Suppressor macrophage treated with lipopolysaccharide for 1 hour (primary cell): ENCODE data around the gene SHANK2.
A peak's percentile ranks its signal among the peaks of the same experiment; 100 is the strongest.

ENCODE experiments used
- DNase-seq, 3 donors: peaks; one replicate each; pipeline ENCODE4 v3.0.0-alpha.2; 2020 to 2022

SHANK2 gene

DNA sequence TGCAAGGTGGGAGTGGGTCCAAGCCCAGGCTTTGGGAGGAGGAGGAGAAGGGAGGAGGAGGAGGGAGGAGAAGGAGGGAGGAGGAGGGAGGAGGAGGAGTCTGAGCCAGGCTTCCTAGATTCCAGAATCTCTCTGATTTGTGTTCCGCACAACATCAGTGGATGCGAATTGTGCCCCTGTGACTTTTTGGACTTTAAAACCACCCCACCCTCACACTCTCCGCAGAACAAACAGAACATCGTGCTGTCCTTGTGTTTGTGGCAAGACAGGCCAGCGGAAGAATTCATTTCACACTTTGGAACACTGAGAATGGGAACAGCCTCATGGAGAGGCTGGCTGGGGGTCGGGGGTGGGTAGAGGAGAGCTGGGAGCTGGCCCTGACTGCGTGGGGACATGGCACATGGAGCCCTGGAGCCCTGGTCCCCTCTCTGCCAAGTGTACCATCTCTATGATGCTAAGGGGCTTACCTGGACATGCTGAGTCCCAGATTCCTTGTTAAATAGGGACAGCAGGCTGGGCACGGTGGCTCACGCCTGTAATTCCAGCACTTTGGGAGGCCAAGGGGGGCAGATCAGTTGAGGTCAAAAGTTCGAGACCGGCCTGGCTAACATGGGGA is 16.4 kb upstream of the SHANK2 start:
- DNase-seq, result no peak

DNA sequence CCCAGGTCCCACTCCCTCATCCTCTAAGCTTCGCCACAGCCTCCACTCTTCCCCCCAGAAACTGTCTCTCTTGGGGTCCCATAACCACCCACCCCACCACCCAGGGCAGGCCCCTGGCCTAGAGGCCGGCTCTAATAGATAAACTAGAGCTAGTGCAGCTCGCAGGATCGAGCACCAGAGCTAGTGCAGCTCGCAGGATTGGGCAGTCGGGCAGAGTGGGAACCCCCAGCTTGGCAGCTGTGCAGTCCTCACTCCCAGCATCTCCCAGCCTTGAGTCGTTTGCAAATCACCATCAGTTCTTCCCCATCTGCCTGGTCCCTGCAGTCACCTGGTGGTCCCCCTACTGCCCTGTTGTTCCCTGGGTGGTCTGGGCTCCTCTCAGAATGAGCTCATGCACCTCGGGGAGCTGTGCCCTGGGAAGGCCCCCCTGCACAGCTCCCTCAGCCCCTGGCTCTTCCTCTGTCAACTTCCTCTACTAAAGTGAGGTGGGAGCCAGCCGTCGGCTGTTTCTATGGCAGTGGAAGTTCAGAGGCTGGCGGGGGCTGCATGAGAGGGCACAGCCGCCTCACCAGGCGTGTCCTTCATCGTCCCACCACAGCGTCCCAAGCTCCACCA is 15.5 kb upstream of the SHANK2 start:
- no peak for DNase-seq

DNA sequence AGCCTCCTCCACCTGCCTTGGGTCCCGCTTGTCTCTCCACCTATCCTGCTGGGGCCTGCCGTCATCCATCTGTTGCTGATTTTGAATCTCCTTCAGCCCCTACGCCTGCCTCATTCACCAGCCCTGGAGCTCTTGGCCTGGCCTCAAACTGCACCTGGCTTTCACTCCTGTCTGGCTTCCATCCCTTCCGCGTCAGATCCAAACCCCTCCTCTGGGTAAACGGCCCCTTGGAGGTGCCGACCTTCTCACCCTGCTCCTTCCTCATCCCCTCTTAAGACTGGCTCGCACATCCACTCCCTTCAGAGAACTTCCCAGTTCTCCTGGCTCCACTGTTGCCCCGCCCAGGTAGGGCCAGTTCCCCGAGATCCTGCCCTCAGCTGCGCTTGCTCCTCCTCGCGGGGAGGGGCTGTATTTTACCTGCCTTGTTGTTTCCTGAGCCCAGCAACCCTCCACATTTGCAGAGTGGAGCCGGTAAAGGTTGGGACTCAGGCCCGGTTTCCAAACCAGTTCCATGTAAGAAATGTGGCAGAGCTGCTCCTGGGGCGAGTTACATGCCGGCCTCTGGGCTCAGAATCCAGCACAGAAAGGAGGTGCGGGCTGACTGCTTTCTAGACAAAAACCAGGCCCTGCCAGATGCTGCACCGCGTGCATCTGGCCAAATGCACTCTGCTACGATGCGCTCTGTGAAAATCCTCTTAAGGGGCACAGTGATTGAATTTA is 13.9 kb upstream of the SHANK2 start:
- DNase-seq, result no peak

DNA sequence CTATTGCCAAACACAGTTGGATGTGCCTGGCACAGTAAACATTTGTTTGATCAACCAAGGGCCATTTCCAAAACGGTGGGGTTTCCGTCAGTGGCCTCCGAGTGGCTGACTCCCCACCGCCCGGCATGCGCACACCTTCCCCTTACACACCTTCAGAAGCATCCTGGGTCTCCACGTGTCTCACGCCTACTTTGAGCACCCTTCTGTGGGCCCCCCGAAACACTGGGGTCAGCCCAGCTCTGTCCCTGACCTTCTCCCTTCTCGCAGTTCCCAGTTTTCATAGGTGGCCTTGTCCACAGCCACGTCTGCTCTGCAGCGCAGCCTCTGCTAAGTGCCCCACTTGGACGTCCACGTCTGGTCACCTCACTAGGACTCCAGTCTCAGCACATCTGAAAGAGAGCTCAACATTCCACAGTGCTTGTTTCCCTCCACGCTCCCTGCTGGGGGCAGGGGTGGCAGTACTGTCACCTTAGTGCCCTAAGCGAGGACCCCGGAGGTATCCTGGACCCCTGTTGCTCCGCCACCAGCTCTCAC is 13.2 kb upstream of the SHANK2 start:
- no peak for DNase-seq

DNA sequence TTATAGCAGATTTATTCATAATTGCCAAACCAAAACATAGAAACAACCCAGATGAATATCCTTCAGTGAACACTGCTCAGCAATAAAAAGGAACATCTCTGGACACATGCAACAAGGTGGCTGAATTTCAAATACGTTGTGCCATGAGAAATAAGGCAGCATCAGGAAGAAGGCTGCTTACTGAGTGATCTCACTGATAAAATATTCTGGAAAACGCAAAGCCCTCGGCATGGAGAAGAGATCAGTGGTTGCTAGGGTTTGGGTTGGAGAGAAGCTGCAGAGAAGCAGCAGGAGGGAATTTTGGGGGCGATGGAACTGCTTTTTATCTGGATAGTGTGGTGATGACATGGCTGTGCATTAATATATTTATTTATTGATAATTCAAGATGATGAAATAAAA is 11.0 kb upstream of the SHANK2 start:
- no peak for DNase-seq

DNA sequence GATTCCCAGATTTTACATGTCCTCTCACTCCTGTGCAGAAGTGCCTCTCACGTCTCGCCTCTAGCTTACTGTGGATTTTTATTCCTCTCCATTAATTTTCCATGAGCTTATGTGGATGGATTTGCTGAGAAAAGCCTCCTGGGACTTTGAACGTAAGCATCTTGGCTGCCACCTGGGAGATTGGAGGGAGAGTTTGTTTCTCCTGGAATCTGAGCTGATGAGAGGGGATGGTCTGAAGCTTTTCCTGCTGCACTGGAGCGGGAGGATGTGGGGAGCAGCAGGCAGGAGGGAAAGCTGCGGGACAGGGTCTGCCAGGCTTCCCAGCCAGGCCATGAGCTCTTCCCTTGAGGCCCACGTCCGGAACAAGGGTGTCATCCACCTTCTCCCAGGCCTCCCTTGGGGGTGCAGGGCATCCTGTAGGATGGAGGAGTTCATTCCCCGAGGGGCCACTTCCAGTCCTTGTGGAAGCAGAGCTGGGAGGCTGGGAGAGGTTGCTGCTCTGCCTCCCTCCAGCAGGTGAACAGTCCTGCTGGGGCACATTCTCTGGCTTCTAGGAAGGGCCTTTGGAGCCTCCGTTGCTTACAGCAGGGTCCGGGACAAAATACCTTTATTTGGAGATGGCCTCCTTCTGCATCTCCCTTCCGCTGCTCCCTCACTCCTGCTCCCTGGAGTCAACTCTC is 3.6 kb upstream of the SHANK2 start:
- DNase-seq, result no peak

DNA sequence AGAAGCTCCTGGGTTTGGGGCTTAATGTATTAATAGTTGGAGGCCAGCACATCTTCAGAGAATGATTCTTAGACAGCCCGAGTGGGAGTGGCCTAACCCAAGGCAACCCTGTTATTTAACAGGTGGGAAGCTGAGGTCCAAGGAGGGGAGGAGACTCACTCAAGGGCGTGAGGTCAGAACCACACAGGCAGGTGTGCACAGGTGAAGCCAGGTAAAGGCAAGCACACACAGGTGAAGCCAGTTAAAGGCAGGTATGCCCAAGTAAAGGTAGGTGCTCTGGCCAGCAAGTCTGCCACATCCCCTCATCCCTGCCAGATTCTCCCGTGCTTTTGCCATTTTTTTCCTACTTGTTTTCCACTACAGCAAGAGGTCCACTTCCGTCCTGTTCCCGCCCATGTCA is 2.9 kb upstream of the SHANK2 start:
- DNase-seq, result no peak

DNA sequence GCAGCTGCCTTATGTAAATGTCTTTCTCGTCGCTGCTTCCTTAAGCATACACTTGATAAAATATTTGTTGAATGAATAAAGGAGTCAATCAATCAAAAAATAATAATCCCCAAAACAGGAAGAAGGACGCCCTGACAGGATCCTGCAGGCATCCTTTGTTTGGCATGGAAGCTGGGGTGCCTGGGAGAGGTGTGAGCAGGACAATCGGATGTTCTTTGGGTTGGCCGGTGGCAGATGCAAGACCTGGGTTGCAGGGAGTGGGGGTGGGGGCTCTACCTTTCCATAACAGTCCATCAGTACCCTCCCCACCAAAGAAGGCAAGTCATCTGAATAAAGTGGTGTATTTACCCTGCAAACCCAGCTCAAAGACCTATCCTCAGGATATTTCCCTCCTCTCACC is 1.4 kb upstream of the SHANK2 start:
- no peak for DNase-seq

DNA sequence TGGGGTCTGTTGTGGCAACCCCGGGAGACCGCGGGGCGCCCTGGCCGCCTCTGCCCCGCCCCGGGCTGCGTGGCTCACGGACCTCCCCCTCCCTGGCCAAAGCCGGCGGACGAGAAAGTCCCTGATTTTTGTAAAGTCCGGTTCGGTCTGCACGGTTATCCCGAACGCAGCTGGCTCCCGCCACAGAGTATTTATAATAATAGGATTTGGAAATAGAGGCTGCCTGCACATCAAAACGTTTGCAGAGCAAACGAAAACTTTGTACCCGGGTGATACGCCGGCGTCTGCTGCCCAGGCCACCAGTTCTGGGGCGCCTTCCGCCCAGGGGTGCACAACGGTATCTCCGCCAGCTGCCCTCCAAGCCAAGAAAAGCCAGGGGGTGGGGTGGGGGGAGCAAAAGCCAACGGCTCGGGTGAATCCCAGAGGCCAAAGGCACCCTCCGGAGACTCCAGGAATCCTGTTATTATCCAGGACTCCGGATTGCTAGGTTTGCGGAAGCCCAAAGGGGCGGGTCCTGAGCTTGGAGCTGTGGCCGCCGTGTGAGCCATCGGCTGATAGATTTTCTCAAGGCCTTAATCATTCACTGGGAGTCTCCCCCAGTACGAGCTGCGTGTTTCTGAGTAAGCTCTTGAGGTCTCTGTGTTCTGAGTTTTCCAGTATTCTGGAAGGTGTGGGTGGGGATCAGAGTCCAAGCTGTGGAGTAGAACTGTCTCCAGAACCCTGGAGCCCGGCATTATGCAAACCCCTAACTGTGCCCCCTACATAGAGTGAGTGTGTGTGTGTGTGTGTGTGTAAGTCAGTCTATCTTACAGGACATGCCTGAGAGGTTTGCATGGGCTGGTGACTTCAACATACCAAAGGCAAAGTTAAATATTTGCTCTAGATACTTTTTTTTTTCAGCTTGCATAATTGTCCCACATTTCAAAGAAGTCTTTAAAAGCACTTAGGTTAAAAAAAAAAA is 673 bp upstream of the SHANK2 start:
- peak; percentile 17 to 67 (median 43) for DNase-seq

DNA sequence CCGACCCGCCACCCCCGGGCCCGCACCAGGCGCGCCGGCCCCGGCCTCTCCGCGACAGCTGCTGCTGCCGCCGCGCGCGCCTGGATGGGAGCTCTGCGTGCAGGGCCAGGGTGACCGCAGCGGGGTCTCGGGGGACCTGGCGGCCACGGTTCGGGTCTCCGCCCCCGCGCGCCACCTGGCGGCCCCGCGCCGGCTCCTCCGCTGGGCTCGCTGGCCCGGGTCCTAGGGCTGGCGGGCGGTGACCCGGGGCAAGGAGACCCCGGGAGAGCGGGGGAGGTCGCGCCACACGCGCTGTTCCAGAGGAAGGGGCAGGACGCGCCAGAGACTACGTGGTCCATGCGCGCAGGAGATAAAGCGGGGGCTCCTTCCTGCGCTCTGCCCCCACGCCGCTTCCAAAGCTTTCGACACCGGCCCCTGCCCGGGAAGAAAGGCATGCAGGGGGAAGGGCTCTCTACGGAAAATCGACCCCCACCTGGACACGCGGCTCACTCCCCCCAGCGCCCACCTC is 562 bp downstream of the SHANK2 start:
- no peak for DNase-seq

DNA sequence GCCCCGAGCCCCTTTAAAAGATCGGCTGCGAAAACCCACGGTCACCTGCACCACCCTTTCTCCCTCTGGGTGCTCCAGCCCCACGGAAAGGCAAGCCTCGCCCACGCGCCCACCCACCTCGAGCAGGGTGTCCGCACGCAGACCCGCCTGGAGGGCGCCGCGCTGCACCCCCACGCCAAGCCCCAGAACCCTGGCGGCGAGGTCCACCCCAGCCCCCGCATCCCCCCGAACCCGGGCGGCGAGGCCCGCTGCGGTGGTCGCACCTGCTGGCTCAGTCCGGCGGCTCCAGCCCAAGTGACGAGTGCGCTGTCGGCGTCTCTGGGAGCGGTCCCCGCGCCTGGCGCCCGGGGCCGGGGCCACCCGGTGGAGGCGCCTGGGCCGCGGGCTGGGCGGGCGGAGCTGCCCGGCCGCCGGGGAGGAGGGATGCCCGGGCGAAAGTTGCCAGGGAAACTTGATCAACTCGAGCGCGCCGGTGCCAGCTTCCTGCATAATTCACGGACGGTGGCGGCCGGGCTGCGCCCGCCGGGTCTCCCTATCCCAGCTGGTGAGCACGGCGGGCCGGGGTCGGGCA is 1.1 kb downstream of the SHANK2 start:
- peak in 1 of 3 donors; percentile 8 for DNase-seq

DNA sequence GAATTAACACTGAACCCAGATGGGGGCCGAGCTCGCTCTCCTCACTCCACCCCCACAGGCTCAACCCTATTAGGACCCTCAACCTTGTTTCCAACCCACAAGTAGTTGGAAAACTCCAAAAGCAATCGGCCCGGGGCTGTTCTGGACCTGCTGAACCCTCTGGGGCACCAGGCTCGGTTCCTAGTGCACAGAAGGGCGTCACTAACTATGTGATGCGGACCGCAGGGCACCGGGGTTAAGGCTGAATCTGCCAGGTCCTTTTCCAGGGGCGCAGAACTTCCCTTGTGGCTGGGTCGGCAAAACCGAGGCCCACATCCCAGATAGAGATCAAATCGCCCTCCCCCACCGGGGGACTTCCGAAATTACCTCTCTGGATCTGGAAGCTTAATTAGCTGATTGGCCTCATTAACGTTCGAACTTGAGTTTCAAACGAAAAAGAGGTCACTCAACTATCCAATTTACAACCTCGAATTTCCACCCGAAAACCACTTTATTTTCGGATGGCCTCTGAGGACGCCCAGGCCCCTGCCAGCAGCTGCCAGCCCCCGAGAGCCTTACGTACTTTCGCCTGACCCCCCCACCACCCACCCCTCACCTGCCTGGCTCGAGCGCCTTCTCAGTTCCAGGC is 1.7 kb downstream of the SHANK2 start:
- DNase-seq, result no peak

DNA sequence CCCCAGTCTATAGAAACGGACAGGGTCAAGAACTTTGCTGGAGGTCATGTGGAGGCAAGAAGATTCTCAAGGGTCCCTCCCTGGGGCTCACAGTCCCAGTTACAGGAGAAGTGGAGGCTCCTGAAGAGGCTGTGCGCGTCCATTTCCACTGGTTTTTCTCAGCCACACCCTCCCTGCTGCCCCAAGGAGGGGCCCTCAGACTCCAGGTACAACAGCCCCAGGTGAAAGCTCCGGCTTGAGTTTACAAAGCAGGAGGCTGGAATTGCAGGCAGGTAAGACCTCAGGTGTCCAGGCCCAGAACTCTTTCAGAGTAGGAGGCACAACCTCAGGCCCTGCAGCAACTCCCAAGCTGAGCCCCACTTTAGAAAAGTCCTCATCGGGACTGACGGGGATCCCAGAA is 3.1 kb downstream of the SHANK2 start:
- DNase-seq, result no peak

DNA sequence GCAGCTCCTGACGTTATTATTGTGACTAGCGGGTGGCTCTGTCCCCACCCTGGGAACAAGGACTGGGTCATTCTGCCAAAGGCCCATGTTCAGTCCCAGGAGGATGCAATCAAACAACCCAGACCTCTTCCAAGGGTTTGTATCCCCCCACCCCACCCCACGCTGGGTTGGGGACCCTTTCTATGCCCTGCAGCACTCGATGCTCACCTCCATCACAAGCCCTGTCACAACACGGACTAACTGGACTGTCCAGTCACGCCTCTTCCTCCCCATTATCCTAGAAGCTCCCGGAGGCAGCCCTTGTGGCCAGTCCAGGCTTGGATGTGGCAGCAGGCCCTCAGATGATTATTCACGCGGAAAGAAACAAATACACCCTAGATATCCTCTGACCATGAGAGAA is 3.7 kb downstream of the SHANK2 start:
- DNase-seq, result no peak

DNA sequence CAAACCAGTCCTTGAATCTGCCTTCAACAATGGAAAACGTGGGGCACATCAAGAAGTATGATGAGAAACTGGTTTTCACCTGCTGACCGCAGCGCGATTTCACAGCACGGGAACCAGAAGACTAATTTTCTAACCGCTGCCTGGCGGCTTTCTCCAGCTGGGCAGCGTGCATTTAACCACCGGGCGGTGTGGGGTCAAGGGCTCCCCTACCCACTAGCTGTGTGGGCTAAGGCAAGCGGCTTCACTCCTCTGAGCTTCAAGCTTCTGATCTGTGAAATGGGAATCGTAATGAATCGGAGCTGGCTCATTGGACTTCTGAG is 4.2 kb downstream of the SHANK2 start:
- no peak for DNase-seq

DNA sequence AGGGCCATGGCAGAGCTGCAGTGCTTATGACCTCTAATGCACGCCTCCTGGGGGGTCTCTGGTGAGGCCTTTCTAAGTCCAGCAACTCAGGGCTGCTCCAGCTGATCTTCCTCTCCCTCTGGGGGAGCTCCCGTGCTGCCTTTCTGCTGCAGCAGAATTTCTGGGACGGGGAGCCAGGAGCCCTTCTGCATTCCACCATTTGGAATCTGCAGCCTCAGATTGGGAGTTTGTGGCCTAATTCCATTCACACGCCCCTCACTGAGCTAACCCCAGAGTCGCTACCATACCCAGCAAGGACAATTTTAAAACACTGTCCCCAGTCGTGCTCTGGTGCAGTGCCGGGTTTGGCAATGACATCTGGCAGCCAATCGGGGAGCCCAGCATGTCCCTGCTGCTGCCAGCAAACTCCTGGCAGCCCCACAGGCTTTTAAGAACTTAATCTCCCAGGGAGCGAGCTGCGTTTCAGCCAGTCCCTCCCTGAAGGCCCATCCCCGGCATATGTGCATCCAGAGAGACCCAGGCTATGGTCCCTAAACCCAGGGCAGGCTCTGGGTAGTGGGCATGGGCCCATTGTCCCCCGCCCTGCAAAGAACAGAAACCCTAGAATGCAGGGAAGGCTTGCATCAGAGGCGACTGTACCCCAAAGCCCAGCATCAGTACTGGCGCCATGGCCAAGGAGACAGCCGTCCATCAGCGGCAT is 4.7 kb downstream of the SHANK2 start:
- DNase-seq, result no peak

DNA sequence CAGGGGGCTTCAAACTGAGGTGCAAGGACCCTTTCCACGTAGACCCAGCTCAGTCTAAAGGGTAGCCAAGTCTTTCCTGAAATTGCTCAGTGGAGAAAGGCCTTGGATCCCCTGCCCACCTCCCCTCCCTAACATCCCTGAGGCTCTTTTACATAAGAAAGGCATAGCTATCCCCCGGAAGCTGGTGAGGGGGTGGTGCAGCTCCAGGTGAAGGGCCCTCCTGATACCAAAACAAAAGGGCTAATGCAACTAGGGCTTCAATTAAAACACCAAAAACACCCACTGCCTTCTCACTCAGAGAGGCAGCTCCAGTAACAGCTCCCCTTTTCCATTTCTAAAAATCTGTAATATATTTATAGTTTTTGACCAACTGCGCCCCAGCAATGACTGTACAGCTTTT is 5.8 kb downstream of the SHANK2 start:
- no peak for DNase-seq

DNA sequence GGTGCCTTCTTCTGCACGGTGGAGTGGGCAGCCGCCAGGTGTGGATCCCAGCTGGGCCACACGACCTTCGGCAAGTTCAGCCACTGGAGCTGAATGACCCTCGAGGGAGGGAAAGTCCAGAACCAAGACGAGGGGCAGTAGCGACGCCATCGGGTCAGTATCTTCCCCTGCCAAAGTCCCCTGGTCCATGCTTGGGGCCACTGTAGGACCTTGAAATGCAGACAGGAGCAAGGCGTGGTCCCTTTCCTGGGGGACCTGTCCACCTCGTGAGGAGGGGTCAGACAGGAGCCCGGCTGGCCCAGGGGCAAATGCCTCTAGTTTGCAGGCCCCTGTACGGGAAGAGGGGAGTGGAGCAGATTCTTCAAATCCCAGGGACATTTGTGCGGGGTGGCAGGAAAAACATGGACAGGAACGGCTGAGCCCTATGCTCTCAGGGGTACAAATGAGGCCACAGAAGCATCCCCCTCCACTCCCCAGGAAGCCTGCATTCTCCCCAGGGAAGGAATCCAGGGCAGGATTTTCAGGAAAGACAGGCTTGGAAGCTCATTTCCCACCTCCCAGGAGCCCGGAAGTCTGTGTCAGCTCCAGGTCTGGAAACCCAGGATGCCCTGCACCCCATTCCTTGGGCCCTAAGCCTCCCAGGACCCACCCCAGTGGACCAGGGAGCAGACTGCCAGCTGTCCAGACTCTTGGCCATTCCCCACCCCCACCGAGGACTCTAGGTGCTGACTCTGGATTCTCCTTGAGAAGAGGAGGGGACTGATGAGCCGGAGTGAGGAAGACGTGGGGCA is 6.6 kb downstream of the SHANK2 start:
- DNase-seq, result no peak

DNA sequence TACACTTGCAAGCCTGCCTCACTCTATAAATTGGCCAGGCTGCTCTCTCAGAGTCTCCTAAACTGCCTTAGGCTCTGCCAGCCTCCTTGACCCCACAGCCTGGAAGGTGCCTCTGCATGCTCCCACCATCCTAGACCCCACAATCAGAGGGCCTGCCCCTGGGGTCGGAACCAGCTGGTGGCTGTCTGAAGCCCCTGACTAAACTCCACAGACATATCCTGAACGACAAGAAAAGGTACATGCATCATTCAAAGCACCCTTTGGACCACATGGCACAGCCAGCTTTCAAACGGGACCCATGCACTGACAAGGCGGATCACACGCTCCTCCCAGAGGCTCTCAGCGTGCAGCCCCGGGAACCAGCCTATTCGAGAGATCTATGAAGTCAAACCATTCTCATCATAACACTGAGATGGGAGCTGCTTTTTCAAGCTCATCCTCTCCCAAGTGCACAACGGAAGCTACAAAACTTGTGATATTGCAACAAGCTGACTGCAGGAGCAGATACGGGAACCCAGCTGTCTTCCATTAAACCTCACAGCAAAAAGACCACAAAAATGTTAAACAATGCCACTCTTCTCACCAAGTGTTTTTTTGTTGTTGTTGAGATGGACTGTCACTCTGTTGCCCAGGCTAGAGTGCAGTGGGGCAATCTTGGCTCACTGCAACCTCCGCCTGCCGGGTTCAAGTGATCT is 8.1 kb downstream of the SHANK2 start:
- DNase-seq, result no peak
